Thyroid gland (tissue), 4 donors: ENCODE measurements around the gene SZT2. TPM values are rescaled to one million over a fixed set of nuclear protein-coding genes. Genes with fewer than 3 reads are reported as not detected.
"Not testable (repeated sequence)": the region's sequence is repeated elsewhere in the genome, so short reads cannot be mapped to it uniquely, and the experiment has no call there.

Source experiments
- DNase-seq, 2 donors: peaks; one replicate each; pipeline ENCODE4 v3.0.0-alpha.2; 2019
- H3K27ac ChIP-seq, 3 donors: fragments of 200-600 bp; sonication (generic); 1 replicate in 2 of 3; 2 replicates in 1 of 3; pipeline ENCODE4 v1.5.1; 2016 to 2019; ENCODE audit warnings: mild to moderate bottlenecking in 1 of 3, moderate library complexity in 1 of 3
- H3K27me3 ChIP-seq: fragments of 200-600 bp; sonication (generic); one replicate; pipeline ENCODE4 v1.5.1; 2019
- H3K36me3 ChIP-seq, 2 donors: fragments of 200-600 bp; sonication (generic); one replicate each; pipeline ENCODE4 v1.5.1; 2016 to 2019
- H3K4me1 ChIP-seq, 2 donors: fragments of 200-600 bp; sonication (generic); one replicate each; pipeline ENCODE4 v1.5.1; 2017 to 2019
- H3K4me3 ChIP-seq, 3 donors: fragments of 200-600 bp; sonication (generic); replicated peaks in 1 of 3; 1 replicate in 2 of 3; 2 replicates in 1 of 3; pipeline ENCODE4 v1.5.1; 2016; ENCODE audit warnings: mild to moderate bottlenecking in 1 of 3
- H3K9me3 ChIP-seq: fragments of 200-600 bp; sonication (generic); one replicate; pipeline ENCODE4 v1.5.1; 2017
- POLR2A ChIP-seq, 2 donors: fragments of 450-650 bp; IDR thresholded peaks; one replicate each; pipeline ENCODE4 v1.6.1; 2017; ENCODE audit warnings: antibody characterized with exemption in 2 of 2, mild to moderate bottlenecking in 2 of 2, moderate library complexity in 1 of 2
- WGBS, 2 donors: methylation state at CpG; one replicate each; pipeline ENCODE4 v1.1.5; 2017; 5-methylcytosine and 5-hydroxymethylcytosine counted together
- intact Hi-C: fragments of 100-400 bp; cut with DNase I; formaldehyde crosslinking; loops from one replicate; pipeline ENCODE4 v1.15.1; 2023
- microRNA-seq: library from miRNA; unstranded; fragments of <30 nt; microRNA quantifications from one replicate; pipeline ENCODE4, GENCODE V29; 2016
- small RNA-seq: library from RNA; depleted of rRNA; stranded (forward); fragments of <200 nt; gene quantifications from one replicate; pipeline ENCODE3, GENCODE V24; 2016
- total RNA-seq, 4 donors: library from RNA; depleted of rRNA; stranded (reverse); fragments of >200 nt; gene quantifications; one replicate each; pipeline ENCODE4 v1.2.3, GENCODE V29; 2016
- TF ChIP-seq, protein P1 (sequence below), 6 experiments: fragments of 200-600 bp in 3 of 6; fragments of 450-650 bp in 3 of 6; sonication (generic) in 3 of 6; IDR thresholded peaks; one replicate each; pipeline ENCODE4 v1.5.1; 2016 to 2019; ENCODE audit warnings: antibody characterized with exemption in 6 of 6, mild to moderate bottlenecking in 2 of 6, inconsistent platforms in 1 of 6, moderate library complexity in 1 of 6

The SZT2 gene
- total RNA-seq, 4 donors from 2014 or later = 36.1 to 107 (median 58.2) TPM

DNA sequence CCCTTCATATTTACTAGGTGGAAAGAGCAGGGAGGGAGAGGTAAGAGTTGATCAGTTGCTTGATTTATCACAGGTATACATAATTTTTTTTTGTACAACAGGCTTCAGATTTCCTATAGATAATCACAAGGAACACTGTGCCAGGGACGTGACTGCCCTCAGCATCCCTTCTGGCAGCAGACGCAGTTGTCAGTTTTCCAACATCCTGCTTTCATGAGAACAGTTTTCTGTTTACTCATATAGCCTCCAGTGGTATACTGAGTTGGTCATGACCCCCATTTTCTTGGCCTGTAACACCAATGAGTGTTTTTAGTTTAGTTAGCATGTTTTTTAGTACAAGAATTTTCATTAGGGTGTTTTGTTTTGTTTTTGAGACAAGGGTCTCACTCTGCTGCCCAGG, 103.1 kb downstream of the SZT2 start:
- Histone ChIP-seq H3K4me1 (no peaks in the 10 kb centered on the region), H3K9me3 (no peaks in the 10 kb centered on the region), H3K36me3 (no peaks in the 10 kb centered on the region), H3K4me3 (no peak overlapping the region), H3K27me3 (no peaks in the 10 kb centered on the region), H3K27ac (no peak overlapping the region)
- WGBS, 2 donors = 47 to 68% methylated on average over 2 of the region's 2 CpGs
- TF ChIP-seq, protein P1, sequence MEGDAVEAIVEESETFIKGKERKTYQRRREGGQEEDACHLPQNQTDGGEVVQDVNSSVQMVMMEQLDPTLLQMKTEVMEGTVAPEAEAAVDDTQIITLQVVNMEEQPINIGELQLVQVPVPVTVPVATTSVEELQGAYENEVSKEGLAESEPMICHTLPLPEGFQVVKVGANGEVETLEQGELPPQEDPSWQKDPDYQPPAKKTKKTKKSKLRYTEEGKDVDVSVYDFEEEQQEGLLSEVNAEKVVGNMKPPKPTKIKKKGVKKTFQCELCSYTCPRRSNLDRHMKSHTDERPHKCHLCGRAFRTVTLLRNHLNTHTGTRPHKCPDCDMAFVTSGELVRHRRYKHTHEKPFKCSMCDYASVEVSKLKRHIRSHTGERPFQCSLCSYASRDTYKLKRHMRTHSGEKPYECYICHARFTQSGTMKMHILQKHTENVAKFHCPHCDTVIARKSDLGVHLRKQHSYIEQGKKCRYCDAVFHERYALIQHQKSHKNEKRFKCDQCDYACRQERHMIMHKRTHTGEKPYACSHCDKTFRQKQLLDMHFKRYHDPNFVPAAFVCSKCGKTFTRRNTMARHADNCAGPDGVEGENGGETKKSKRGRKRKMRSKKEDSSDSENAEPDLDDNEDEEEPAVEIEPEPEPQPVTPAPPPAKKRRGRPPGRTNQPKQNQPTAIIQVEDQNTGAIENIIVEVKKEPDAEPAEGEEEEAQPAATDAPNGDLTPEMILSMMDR (IDR thresholded peaks at IDR 0.05) = no peak
- no peak for TF ChIP-seq POLR2A (IDR thresholded peaks at IDR 0.05)
- no peak for DNase-seq
- intact Hi-C loops = no loop called here

DNA sequence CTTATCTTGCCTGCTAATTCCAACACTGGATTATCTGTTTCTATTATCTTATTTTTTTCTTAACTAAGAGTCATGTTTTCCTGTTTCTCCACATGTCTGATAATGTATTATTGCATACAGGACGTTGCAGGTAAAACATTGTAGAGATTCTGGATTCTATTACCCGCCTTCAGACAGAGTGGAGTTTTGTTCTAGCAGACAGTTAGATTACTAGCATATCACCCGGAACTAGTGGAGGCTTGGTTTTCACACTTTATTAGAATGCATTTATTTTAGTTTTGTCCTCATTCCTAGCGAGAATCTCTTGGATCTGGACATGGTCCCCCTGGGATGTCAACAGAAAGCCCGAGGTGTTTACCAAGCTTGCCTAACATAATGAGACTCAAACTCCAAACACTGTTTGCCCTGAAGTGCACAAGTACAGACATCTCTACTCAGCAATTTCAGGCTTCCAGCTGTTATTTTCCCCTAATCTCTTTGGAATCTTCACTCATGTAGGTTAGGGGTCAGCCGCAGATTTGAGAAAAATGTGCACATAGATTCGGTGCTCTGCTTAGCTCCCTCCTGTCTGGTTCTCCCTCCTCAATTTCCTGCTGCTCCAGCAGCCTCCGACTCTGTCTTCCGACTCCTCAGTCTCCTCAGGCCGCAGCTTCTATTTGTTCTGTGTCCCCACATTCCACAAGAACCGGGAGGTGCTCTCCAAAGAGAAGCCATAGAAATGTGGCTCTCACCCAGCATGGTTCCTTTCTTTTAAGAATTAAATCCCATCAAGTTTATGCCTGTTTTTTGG, 104.2 kb downstream of the SZT2 start:
- intact Hi-C loops = no loop called here
- no peak for DNase-seq
- Histone ChIP-seq H3K27me3 (no peaks in the 10 kb centered on the region), H3K9me3 (no peaks in the 10 kb centered on the region), H3K36me3 (no peaks in the 10 kb centered on the region), H3K4me1 (no peaks in the 10 kb centered on the region), H3K4me3 (no peak overlapping the region), H3K27ac (no peak overlapping the region)
- TF ChIP-seq POLR2A (IDR thresholded peaks at IDR 0.05) = no peak
- WGBS, 2 donors = 55 to 61% methylated on average over 11 of the region's 11 CpGs

DNA sequence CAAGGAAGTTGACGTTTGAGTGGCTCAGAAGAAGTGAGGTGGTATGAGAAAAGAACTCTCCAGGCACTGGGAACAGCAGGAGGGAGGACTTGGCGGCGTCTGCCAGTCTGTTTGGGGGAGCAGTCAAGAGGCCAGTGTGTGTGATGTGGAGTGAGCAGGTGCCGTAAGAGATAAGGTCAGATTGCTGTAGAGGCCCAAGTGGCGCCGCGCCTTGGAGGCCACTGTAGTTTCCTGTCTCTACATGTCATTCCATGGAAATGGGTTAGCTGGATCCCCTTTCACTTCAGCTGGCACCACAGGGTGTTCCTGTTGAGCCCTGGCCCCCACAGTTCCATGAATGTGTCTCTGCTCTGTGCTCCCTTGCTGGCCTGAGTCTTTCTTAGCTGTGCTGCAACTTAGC, 105.5 kb downstream of the SZT2 start:
- Histone ChIP-seq H3K9me3 (no peaks in the 10 kb centered on the region), H3K4me1 (no peaks in the 10 kb centered on the region), H3K36me3 (no peaks in the 10 kb centered on the region), H3K27me3 (no peaks in the 10 kb centered on the region), H3K4me3 (no peak overlapping the region), H3K27ac (no peak overlapping the region)
- WGBS, 2 donors = 88 to 92% methylated on average over 7 of the region's 7 CpGs
- no peak for DNase-seq
- TF ChIP-seq POLR2A (IDR thresholded peaks at IDR 0.05) = no peak
- TF ChIP-seq, protein P1 (IDR thresholded peaks at IDR 0.05) = no peak
- intact Hi-C loops = no loop called here

DNA sequence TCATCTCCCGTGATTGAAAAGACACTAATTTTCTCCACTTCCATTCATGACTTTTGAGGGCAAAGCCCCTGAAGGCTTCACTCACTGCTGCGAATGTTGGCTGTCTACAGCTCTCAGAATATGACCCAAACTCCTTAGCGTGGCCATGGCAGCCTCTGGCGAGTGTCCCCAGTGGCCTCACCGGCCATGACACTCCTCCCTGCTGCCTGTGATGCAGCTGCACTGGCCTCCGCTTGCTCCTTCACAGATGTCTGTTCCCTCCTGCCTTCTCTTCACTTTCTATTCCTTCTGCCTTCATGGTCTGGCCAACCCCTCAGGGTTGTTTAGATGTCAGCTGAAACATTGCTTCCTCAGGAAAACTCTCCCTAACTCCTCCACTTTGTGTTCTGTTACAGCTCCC, 110.2 kb downstream of the SZT2 start:
- TF ChIP-seq, protein P1 (IDR thresholded peaks at IDR 0.05) = no peak
- TF ChIP-seq POLR2A (IDR thresholded peaks at IDR 0.05) = no peak
- 83 to 84% methylated on average over 6 of the region's 6 CpGs for WGBS, 2 donors
- no peak for DNase-seq
- Histone ChIP-seq H3K4me3 (no peak overlapping the region), H3K27ac (no peak overlapping the region), H3K9me3 (no peaks in the 10 kb centered on the region), H3K27me3 (no peaks in the 10 kb centered on the region), H3K4me1 (no peaks in the 10 kb centered on the region), H3K36me3 (no peaks in the 10 kb centered on the region)
- intact Hi-C loops = no loop called here

DNA sequence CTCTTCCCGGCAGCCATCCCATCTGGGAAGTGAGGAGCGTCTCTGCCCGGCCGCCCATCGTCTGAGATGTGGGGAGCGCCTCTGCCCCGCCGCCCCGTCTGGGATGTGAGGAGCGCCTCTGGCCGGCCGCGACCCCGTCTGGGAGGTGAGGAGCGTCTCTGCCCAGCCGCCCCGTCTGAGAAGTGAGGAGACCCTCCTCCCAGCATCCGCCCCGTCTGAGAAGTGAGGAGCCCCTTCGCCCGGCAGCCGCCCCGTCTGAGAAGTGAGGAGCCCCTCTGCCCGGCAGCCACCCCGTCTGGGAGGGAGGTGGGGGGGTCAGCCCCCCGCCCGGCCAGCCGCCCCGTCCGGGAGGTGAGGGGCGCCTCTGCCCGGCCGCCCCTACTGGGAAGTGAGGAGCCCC, 112.1 kb downstream of the SZT2 start:
- H3K9me3 ChIP-seq, DNase-seq, H3K4me3 ChIP-seq, H3K36me3 ChIP-seq, intact Hi-C loops, H3K27ac ChIP-seq, H3K27me3 ChIP-seq, H3K4me1 ChIP-seq: not testable (repeated sequence)
- WGBS, 2 donors = 94% methylated on average over 8 of the region's 33 CpGs; no CpG with 5 or more reads in 1 of the 2 donors

DNA sequence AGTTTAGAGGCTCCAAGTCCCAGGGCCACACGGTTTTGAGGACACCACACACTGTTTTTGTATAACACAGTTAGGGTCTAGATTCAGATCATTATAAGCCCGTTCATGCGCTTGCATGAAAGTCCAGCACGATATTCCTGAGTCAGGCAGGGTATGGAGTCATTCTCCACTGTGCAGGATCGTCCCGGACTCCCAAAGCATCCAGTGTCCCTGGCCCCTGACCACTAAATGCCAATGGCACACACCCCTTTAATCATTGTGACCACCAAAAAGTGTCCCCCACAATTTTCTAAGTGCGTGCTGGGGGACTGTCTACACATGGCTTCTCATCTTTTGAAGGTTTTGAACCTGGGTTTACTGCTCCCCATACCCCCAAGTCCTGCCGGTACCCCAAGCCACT, 113.8 kb downstream of the SZT2 start:
- intact Hi-C loops = no loop called here
- Histone ChIP-seq H3K4me1 (no peaks in the 10 kb centered on the region), H3K4me3 (no peak overlapping the region), H3K9me3 (no peaks in the 10 kb centered on the region), H3K36me3 (no peaks in the 10 kb centered on the region), H3K27me3 (no peaks in the 10 kb centered on the region), H3K27ac (no peak overlapping the region)
- no peak for DNase-seq
- TF ChIP-seq, protein P1 (IDR thresholded peaks at IDR 0.05) = no peak
- no peak for TF ChIP-seq POLR2A (IDR thresholded peaks at IDR 0.05)
- WGBS, 2 donors = 81 to 88% methylated on average over 8 of the region's 8 CpGs

Small RNA genes within 50 kb of the gene (microRNA-seq; reads per million reads assigned to microRNA genes)
- gene MIR6734 (1.8 reads per million), gene MIR6735 (2.2 reads per million)

Small RNA genes within 50 kb of the gene (small RNA-seq; reads per million reads assigned to genes)
- not detected for gene MIR6735

Other genes starting within 250 kb of the SZT2 start
- gene EBNA1BP2, start 217.6 kb upstream of the SZT2 start, total RNA-seq = 10 to 100 TPM; 37.1 to 67.6 (median 53.2) TPM
- 1 to 10 TPM; 2.1 to 5.6 (median 4.1) TPM for gene CFAP57, start 217.6 kb upstream of the SZT2 start, total RNA-seq
- 100 to 1,000 TPM in 2 of 4 donors, 10 to 100 TPM in 2; 50.8 to 127 (median 89.8) TPM for gene TMEM125, start 119.9 kb upstream of the SZT2 start, total RNA-seq
- 10 to 100 TPM; 22.7 to 49.7 (median 36.3) TPM for gene C1orf210, start 104.3 kb upstream of the SZT2 start, total RNA-seq
- 10 to 100 TPM; 30.6 to 65.1 (median 47.7) TPM for gene TIE1, start 88.9 kb upstream of the SZT2 start, total RNA-seq
- under 1 TPM in 2 of 4 donors, not detected in 2; 0.22 to 0.29 TPM for gene MPL, start 52.1 kb upstream of the SZT2 start, total RNA-seq
- 1 to 10 TPM in 3 of 4 donors, under 1 TPM in 1; 0.54 to 3.9 (median 2.2) TPM for gene CDC20, start 30.9 kb upstream of the SZT2 start, total RNA-seq
- gene ELOVL1, start 21.9 kb upstream of the SZT2 start, total RNA-seq = 100 to 1,000 TPM in 2 of 4 donors, 10 to 100 TPM in 2; 70.5 to 117 (median 85.8) TPM
- gene MED8, start 99 bp upstream of the SZT2 start, total RNA-seq = 10 to 100 TPM; 37.7 to 48.6 (median 45.3) TPM
- 10 to 100 TPM; 50.6 to 92.9 (median 65.6) TPM for gene HYI, start 64.0 kb downstream of the SZT2 start, total RNA-seq
- 10 to 100 TPM; 53.2 to 80.6 (median 71.7) TPM for gene PTPRF, start 141.0 kb downstream of the SZT2 start, total RNA-seq